Measurements from ENCODE around the gene SARS2.

SARS2 gene

GRCh38 chr19:38920602-38921419 is 9.8 kb downstream of the SARS2 start:
- no peak overlapping the region for H3K9ac ChIP-seq (ENCODE audit: low read depth, low read length, poor library complexity, severe bottlenecking)
- H3K4me1 ChIP-seq (ENCODE audit: insufficient read depth, low read length, poor library complexity, severe bottlenecking), result no peaks in the 10 kb centered on the region
- no peaks in the 10 kb centered on the region for H3K79me2 ChIP-seq (ENCODE audit: insufficient read depth, low read length)
- H3K27me3 ChIP-seq (ENCODE audit: insufficient read depth, low read length, poor library complexity, severe bottlenecking), result no peaks in the 10 kb centered on the region
- no peaks in the 10 kb centered on the region for H3K9me3 ChIP-seq (ENCODE audit: insufficient read depth, low read depth, low read length)
- no peaks in the 10 kb centered on the region for H4K20me1 ChIP-seq (ENCODE audit: insufficient read depth, low read length, poor library complexity, severe bottlenecking)
- peaks cover 10% of the 10 kb centered on the region; the same call in 1 of the 2 replicates for H3K36me3 ChIP-seq (ENCODE audit: insufficient read depth, low read length)
- no peak overlapping the region for H2AFZ ChIP-seq (ENCODE audit: low read length)
- H3K4me2 ChIP-seq (ENCODE audit: low read depth, low read length, poor library complexity, severe bottlenecking), result no peak overlapping the region
- no peak overlapping the region for H3K4me3 ChIP-seq (ENCODE audit: low read length, poor library complexity, severe bottlenecking)
- no peaks in the 10 kb centered on the region for H3F3A ChIP-seq (ENCODE audit: low read depth)
- H3K9me2 ChIP-seq (replicated peaks; ENCODE audit: low read depth, low read length), result no peaks in the 10 kb centered on the region
- no peak for TF ChIP-seq EZH2phosphoT487 (IDR thresholded peaks at IDR 0.05; ENCODE audit: borderline replicate concordance)
- TF ChIP-seq, protein P1, sequence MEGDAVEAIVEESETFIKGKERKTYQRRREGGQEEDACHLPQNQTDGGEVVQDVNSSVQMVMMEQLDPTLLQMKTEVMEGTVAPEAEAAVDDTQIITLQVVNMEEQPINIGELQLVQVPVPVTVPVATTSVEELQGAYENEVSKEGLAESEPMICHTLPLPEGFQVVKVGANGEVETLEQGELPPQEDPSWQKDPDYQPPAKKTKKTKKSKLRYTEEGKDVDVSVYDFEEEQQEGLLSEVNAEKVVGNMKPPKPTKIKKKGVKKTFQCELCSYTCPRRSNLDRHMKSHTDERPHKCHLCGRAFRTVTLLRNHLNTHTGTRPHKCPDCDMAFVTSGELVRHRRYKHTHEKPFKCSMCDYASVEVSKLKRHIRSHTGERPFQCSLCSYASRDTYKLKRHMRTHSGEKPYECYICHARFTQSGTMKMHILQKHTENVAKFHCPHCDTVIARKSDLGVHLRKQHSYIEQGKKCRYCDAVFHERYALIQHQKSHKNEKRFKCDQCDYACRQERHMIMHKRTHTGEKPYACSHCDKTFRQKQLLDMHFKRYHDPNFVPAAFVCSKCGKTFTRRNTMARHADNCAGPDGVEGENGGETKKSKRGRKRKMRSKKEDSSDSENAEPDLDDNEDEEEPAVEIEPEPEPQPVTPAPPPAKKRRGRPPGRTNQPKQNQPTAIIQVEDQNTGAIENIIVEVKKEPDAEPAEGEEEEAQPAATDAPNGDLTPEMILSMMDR (conservative IDR thresholded peaks at IDR 0.05; ENCODE audit: low read length), result no peak

DNA sequence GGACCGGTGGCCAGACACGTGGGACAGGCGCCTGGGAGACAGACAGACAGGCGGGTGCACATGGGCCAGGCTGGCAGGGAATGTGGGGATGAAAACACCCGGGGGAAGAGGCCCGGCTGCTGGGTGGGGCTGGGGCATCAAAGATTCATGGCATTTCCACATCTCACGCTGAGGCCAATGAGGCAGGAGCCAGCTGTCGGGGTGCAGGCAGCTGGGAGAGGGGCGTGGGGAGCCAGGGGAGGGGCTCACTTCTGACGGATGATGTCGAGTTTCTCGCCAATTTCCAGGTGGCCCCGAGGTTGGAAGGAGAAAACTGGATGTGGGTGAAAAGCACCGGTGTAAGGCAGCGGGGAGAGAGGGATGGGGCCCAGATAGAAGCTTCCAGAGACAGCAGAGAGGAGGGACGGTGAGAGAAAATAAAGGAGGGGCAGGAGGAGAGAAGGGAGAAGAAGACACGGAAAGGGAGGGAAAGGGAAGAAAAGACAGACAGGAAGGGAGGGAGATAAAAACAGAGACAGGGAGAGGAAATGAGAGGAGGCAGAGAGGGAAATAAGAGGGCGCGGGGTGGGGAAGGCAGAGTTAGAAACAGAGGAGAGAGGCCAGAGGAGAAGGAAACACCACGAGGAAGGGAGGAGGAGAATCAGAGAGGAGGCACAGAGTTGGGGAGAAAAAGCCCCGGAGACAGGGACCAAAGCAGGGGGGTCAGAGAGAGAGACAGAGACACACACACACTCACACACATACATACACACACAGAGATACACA is 10.5 kb downstream of the SARS2 start:
- H2AFZ ChIP-seq (ENCODE audit: low read length), result no peak overlapping the region
- no peaks in the 10 kb centered on the region for H3F3A ChIP-seq (ENCODE audit: low read depth)
- no peaks in the 10 kb centered on the region for H4K20me1 ChIP-seq (ENCODE audit: insufficient read depth, low read length, poor library complexity, severe bottlenecking)
- H3K36me3 ChIP-seq (ENCODE audit: insufficient read depth, low read length), result peaks cover 10% of the 10 kb centered on the region; the same call in 1 of the 2 replicates
- TF ChIP-seq, protein P1 (conservative IDR thresholded peaks at IDR 0.05; ENCODE audit: low read length), result no peak
- no peak for TF ChIP-seq EZH2phosphoT487 (IDR thresholded peaks at IDR 0.05; ENCODE audit: borderline replicate concordance)
- no peak overlapping the region for H3K9ac ChIP-seq (ENCODE audit: low read depth, low read length, poor library complexity, severe bottlenecking)
- no peaks in the 10 kb centered on the region for H3K4me1 ChIP-seq (ENCODE audit: insufficient read depth, low read length, poor library complexity, severe bottlenecking)
- no peaks in the 10 kb centered on the region for H3K27me3 ChIP-seq (ENCODE audit: insufficient read depth, low read length, poor library complexity, severe bottlenecking)
- no peak overlapping the region for H3K4me3 ChIP-seq (ENCODE audit: low read length, poor library complexity, severe bottlenecking)
- H3K4me2 ChIP-seq (ENCODE audit: low read depth, low read length, poor library complexity, severe bottlenecking), result no peak overlapping the region
- no peaks in the 10 kb centered on the region for H3K9me3 ChIP-seq (ENCODE audit: insufficient read depth, low read depth, low read length)
- no peaks in the 10 kb centered on the region for H3K79me2 ChIP-seq (ENCODE audit: insufficient read depth, low read length)
- no peaks in the 10 kb centered on the region for H3K9me2 ChIP-seq (replicated peaks; ENCODE audit: low read depth, low read length)

DNA sequence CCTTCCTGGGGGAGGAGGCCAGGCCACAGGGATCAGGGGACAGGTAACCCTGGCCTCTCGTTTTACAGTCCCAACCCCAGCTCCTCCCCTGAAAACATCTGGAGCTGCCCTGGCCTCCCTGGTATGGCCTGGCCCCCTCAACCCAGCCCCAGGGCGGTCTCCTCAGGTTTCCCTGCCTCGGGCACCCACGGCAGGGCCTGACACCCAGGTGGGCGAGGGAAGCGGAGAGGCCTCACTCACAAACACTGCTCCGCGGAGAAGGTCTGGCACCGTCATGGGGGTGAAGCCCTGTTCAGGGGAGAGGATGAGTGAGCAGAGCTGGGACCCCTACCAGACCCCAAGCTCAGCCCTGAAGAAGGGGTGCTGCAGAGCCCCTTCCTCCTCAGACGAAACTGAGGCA is 12.0 kb downstream of the SARS2 start:
- TF ChIP-seq, protein P1 (conservative IDR thresholded peaks at IDR 0.05; ENCODE audit: low read length), result no peak
- TF ChIP-seq EZH2phosphoT487 (IDR thresholded peaks at IDR 0.05; ENCODE audit: borderline replicate concordance), result no peak
- Histone ChIP-seq H4K20me1 (ENCODE audit: insufficient read depth, low read length, poor library complexity, severe bottlenecking) (no peaks in the 10 kb centered on the region), H3F3A (ENCODE audit: low read depth) (no peaks in the 10 kb centered on the region), H3K79me2 (ENCODE audit: insufficient read depth, low read length) (no peaks in the 10 kb centered on the region), H3K9me3 (ENCODE audit: insufficient read depth, low read depth, low read length) (no peaks in the 10 kb centered on the region), H3K4me1 (ENCODE audit: insufficient read depth, low read length, poor library complexity, severe bottlenecking) (no peaks in the 10 kb centered on the region), H3K9me2 (replicated peaks; ENCODE audit: low read depth, low read length) (no peaks in the 10 kb centered on the region), H2AFZ (ENCODE audit: low read length) (no peak overlapping the region), H3K27me3 (ENCODE audit: insufficient read depth, low read length, poor library complexity, severe bottlenecking) (no peaks in the 10 kb centered on the region), H3K4me2 (ENCODE audit: low read depth, low read length, poor library complexity, severe bottlenecking) (no peak overlapping the region), H3K36me3 (ENCODE audit: insufficient read depth, low read length) (peaks cover 3% of the 10 kb centered on the region; the same call in 1 of the 2 replicates), H3K4me3 (ENCODE audit: low read length, poor library complexity, severe bottlenecking) (no peak overlapping the region), H3K9ac (ENCODE audit: low read depth, low read length, poor library complexity, severe bottlenecking) (no peak overlapping the region)

All from Loucy (cell line).